Liver (tissue), 9 donors: Measurements from ENCODE around the gene RALGPS1. TPM values are rescaled to one million over a fixed set of nuclear protein-coding genes. Genes with fewer than 3 reads are reported as not detected.
A peak's percentile ranks its signal among the peaks of the same experiment; 100 is the strongest.

ENCODE experiments used
- DNase-seq: peaks from one replicate; pipeline ENCODE4 v3.0.0-alpha.2; 2017; ENCODE audit warnings: low spot score
- H3K27ac ChIP-seq, 2 donors: one replicate each; pipeline ENCODE4 v1.7.0; 2013; ENCODE audit warnings: inconsistent platforms in 2 of 2, low read length in 2 of 2, control low read depth in 1 of 2, low read depth in 1 of 2, mild to moderate bottlenecking in 1 of 2
- H3K27me3 ChIP-seq, 4 donors: one replicate each; pipeline versions ENCODE4 v1.6.1 to v1.7.0; 2013; ENCODE audit warnings: low read length in 3 of 4, inconsistent platforms in 1 of 4, mild to moderate bottlenecking in 1 of 4, moderate library complexity in 1 of 4; ENCODE audit not compliant: control insufficient read depth in 4 of 4, insufficient read depth in 4 of 4
- H3K36me3 ChIP-seq, 4 donors: one replicate each; pipeline versions ENCODE4 v1.6.1 to v1.7.0; 2013; ENCODE audit warnings: low read length in 3 of 4, mild to moderate bottlenecking in 3 of 4, low read depth in 1 of 4, moderate library complexity in 1 of 4; ENCODE audit not compliant: control insufficient read depth in 4 of 4, insufficient read depth in 3 of 4
- H3K4me1 ChIP-seq, 4 donors: one replicate each; pipeline versions ENCODE4 v1.6.1 to v1.7.0; 2013; ENCODE audit warnings: low read length in 3 of 4, mild to moderate bottlenecking in 3 of 4, moderate library complexity in 1 of 4; ENCODE audit not compliant: control insufficient read depth in 4 of 4, insufficient read depth in 4 of 4
- H3K4me3 ChIP-seq, 3 donors: one replicate each; pipeline versions ENCODE4 v1.6.1 to v1.7.0; 2013; ENCODE audit warnings: low read length in 3 of 3, control low read depth in 1 of 3, low read depth in 1 of 3, mild to moderate bottlenecking in 1 of 3
- H3K9ac ChIP-seq, 2 donors: one replicate each; pipeline ENCODE4 v1.7.0; 2013; ENCODE audit warnings: low read length in 2 of 2, mild to moderate bottlenecking in 2 of 2, moderate library complexity in 2 of 2, control low read depth in 1 of 2, low read depth in 1 of 2
- H3K9me3 ChIP-seq, 4 donors: one replicate each; pipeline versions ENCODE4 v1.6.1 to v1.7.0; 2013; ENCODE audit warnings: low read length in 3 of 4; ENCODE audit not compliant: control insufficient read depth in 4 of 4
- CTCF ChIP-seq: fragments of 150-350 bp; IDR thresholded peaks from 2 replicates; pipeline ENCODE4 v1.5.1; 2017; ENCODE audit warnings: improper control_type of control experiment, low read depth, low read length; ENCODE audit not compliant: missing input control
- EGR1 ChIP-seq, 2 donors: IDR thresholded peaks; 2 replicates each; pipeline ENCODE4 v1.6.1; 2016 to 2018; ENCODE audit warnings: antibody characterized with exemption in 2 of 2, low read depth in 2 of 2
- FOXA1 ChIP-seq: IDR thresholded peaks from 2 replicates; pipeline ENCODE4 v1.6.1; 2016; ENCODE audit warnings: antibody characterized with exemption
- FOXA2 ChIP-seq: IDR thresholded peaks from 2 replicates; pipeline ENCODE4 v1.6.1; 2016; ENCODE audit warnings: antibody characterized with exemption
- GABPA ChIP-seq, 2 donors: IDR thresholded peaks in 1 of 2; conservative IDR thresholded peaks in 1 of 2; 2 replicates each; pipeline ENCODE4 v1.6.1; 2016; ENCODE audit warnings: antibody characterized with exemption in 2 of 2, mild to moderate bottlenecking in 1 of 2, moderate library complexity in 1 of 2
- HNF4A ChIP-seq, 2 donors: conservative IDR thresholded peaks; 2 replicates each; pipeline ENCODE4 v1.6.1; 2016; ENCODE audit warnings: antibody characterized with exemption in 2 of 2, mild to moderate bottlenecking in 2 of 2
- HNF4G ChIP-seq: IDR thresholded peaks from 2 replicates; pipeline ENCODE4 v1.6.1; 2016; ENCODE audit warnings: antibody characterized with exemption
- JUND ChIP-seq, 2 donors: IDR thresholded peaks; 2 replicates each; pipeline ENCODE4 v1.6.1; 2016; ENCODE audit warnings: antibody characterized with exemption in 2 of 2
- NR2F2 ChIP-seq: IDR thresholded peaks from 2 replicates; pipeline ENCODE4 v1.6.1; 2016; ENCODE audit warnings: antibody characterized with exemption
- RAD21 ChIP-seq, 2 donors: IDR thresholded peaks; 2 replicates each; pipeline ENCODE4 v1.6.1; 2016; ENCODE audit warnings: antibody characterized with exemption in 2 of 2, mild to moderate bottlenecking in 2 of 2
- RXRA ChIP-seq, 2 donors: IDR thresholded peaks; 2 replicates each; pipeline ENCODE4 v1.6.1; 2017 to 2018; ENCODE audit warnings: antibody characterized with exemption in 2 of 2, mild to moderate bottlenecking in 1 of 2
- SP1 ChIP-seq: IDR thresholded peaks from 2 replicates; pipeline ENCODE4 v1.6.1; 2018; ENCODE audit warnings: antibody characterized with exemption, mild to moderate bottlenecking
- TAF1 ChIP-seq: conservative IDR thresholded peaks from 2 replicates; pipeline ENCODE4 v1.6.1; 2016; ENCODE audit warnings: antibody characterized with exemption, mild to moderate bottlenecking
- YY1 ChIP-seq: IDR thresholded peaks from 2 replicates; pipeline ENCODE4 v1.6.1; 2016; ENCODE audit warnings: antibody characterized with exemption, mild to moderate bottlenecking
- WGBS: extraction: QIAGEN DNeasy Blood & Tissue Kit; methylation state at CpG from one replicate; pipeline ENCODE4 v1.1.7; 2013; 5-methylcytosine and 5-hydroxymethylcytosine counted together
- polyA plus RNA-seq, 2 donors: library from polyadenylated mRNA; stranded (reverse) in 1 of 2; unstranded in 1 of 2; fragments of 200-250 nt in 1 of 2; fragments of >200 nt in 1 of 2; fragmentation: Nextera tagmentation in 1 of 2; extraction: Ambion mirVana in 1 of 2; gene quantifications; one replicate each; pipeline versions ENCODE4 v1.2.1 to v1.2.3, GENCODE V29; 2013 to 2015
- total RNA-seq, 2 donors: library from RNA; depleted of rRNA; stranded (reverse); fragments of >200 nt; gene quantifications; one replicate each; pipeline ENCODE4 v1.2.3, GENCODE V29; 2014
- TF ChIP-seq, protein P1 (sequence below): IDR thresholded peaks from 2 replicates; pipeline ENCODE4 v1.6.1; 2016; ENCODE audit warnings: antibody characterized with exemption
- TF ChIP-seq, protein P2 (sequence below): IDR thresholded peaks from 2 replicates; pipeline ENCODE4 v1.6.1; 2016; ENCODE audit warnings: antibody characterized with exemption
- TF ChIP-seq, protein P3 (sequence below): IDR thresholded peaks from 2 replicates; pipeline ENCODE4 v1.6.1; 2016; ENCODE audit warnings: antibody characterized with exemption
- donor health status: healthy.
- donor health status: healthy.
- donor health status: healthy.
- donor health status: healthy.
- donor health status: healthy.

Gene RALGPS1
- total and polyA plus RNA-seq, 4 donors, result 1.4 to 2.7 (median 2.0) TPM

DNA sequence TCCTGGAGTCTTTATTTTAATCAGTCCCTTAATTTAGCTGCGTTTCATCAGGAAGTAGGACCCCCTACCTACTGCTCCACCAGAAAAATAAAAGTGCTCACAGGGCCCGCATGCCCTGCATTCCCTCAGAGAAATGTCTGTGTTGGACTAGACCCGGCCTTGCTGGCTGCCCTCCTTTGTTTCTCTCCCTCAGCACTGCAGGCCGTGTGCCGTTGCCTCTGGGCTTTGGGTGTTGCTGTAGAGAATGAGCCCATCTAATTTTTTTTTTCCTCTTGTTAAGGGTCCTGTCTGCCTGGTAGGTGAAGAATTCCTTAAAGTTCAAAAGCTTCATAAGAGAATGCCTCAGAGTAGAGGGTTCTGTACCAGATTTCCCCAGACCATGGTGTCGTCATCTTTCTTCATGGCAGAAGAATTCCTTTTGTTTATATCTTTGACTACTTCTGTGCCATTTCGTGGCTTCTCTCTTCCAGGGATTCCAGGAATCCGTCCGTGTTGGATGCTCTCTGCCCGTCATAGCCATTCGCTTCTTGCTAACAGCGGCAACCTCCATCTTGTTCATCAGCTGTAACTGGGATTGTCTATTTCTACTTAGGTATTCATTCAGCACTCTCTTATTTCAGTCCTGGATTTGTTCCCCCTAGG, 257.6 kb downstream of the RALGPS1 start:
- Histone ChIP-seq H3K4me3 (no peak overlapping the region), H3K36me3 (no peaks in the 10 kb centered on the region), H3K27me3 (no peaks in the 10 kb centered on the region), H3K9me3 (no peaks in the 10 kb centered on the region), H3K4me1 (no peaks in the 10 kb centered on the region), H3K27ac (no peak overlapping the region), H3K9ac (no peak overlapping the region)
- DNase-seq, result peak; percentile 16
- 95% methylated on average over 12 of the region's 12 CpGs for WGBS
- TF ChIP-seq TAF1 (no peak), NR2F2 (no peak), RXRA (IDR thresholded peaks at IDR 0.05) (no peak), YY1 (no peak), FOXA2 (no peak), HNF4A (conservative IDR thresholded peaks at IDR 0.05) (no peak), JUND (IDR thresholded peaks at IDR 0.05) (no peak), SP1 (no peak), CTCF (no peak), EGR1 (IDR thresholded peaks at IDR 0.05; ENCODE audit: low read depth in 2 of 2) (no peak), FOXA1 (no peak), HNF4G (no peak), GABPA (IDR thresholded peaks at IDR 0.05 in 1 of 2, conservative IDR thresholded peaks at IDR 0.05 in 1 of 2) (no peak), RAD21 (IDR thresholded peaks at IDR 0.05) (no peak)
- TF ChIP-seq, protein P1, sequence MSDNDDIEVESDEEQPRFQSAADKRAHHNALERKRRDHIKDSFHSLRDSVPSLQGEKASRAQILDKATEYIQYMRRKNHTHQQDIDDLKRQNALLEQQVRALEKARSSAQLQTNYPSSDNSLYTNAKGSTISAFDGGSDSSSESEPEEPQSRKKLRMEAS, result no peak
- TF ChIP-seq, protein P2, sequence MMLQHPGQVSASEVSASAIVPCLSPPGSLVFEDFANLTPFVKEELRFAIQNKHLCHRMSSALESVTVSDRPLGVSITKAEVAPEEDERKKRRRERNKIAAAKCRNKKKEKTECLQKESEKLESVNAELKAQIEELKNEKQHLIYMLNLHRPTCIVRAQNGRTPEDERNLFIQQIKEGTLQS, result no peak
- TF ChIP-seq, protein P3, sequence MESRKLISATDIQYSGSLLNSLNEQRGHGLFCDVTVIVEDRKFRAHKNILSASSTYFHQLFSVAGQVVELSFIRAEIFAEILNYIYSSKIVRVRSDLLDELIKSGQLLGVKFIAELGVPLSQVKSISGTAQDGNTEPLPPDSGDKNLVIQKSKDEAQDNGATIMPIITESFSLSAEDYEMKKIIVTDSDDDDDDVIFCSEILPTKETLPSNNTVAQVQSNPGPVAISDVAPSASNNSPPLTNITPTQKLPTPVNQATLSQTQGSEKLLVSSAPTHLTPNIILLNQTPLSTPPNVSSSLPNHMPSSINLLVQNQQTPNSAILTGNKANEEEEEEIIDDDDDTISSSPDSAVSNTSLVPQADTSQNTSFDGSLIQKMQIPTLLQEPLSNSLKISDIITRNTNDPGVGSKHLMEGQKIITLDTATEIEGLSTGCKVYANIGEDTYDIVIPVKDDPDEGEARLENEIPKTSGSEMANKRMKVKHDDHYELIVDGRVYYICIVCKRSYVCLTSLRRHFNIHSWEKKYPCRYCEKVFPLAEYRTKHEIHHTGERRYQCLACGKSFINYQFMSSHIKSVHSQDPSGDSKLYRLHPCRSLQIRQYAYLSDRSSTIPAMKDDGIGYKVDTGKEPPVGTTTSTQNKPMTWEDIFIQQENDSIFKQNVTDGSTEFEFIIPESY, result no peak

DNA sequence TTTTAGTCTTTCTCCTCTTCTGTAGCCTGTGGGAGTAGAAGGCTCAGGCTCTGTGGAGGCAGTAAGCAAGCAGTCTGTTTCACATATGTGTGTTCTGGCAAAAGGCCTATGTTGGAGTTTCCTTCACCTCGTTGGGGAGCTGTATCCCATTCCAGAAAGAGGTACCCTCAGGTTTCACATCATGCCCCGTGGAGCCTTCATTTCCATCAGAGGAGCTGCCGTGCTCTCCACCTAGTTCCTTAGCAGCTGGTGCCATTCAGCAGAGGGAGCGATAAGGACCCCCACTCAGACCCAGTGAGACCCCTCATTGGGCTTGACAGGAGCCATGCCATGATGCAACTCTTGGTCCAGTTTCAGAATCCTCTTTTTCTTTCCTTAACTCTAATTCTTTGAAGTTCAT, 258.5 kb downstream of the RALGPS1 start:
- DNase-seq, result peak; percentile 16
- H3K27me3 ChIP-seq, result no peaks in the 10 kb centered on the region
- TF ChIP-seq RXRA (IDR thresholded peaks at IDR 0.05) (no peak), CTCF (no peak), FOXA2 (no peak), RAD21 (IDR thresholded peaks at IDR 0.05) (no peak), HNF4G (no peak), YY1 (no peak), FOXA1 (no peak)
- TF ChIP-seq, protein P1, result no peak
- TF ChIP-seq, protein P2, result no peak
- no peak overlapping the region for H3K27ac ChIP-seq
- 97% methylated on average over 4 of the region's 4 CpGs for WGBS
- no peak overlapping the region for H3K9ac ChIP-seq
- H3K36me3 ChIP-seq, result no peaks in the 10 kb centered on the region
- no peaks in the 10 kb centered on the region for H3K9me3 ChIP-seq
- no peaks in the 10 kb centered on the region for H3K4me1 ChIP-seq
- H3K4me3 ChIP-seq, result no peak overlapping the region
